ENCODE data around the gene KCNQ1.

DNA sequence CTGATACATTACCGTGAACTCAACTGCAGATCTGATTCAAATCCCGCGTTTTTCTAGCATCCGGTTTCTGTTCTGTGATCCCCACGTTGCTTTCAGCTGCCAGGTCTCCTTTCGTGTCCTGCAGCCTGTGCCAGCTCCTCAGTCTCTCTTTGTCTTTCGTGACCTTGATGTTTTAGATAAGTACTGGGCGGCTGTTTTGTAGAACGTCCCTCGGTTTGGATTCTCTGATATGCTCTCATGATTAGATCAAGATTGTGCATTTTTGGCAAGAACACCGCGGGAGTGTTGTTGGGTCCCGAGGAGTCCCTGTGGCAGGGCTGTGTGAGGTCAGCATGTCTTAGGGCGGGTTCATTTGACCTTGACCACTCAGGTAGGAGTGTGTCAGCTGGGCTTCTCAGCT lies 38.6 kb downstream of the KCNQ1 start:
- no peak for TF ChIP-seq POLR2A (IDR thresholded peaks at IDR 0.05)
- TF ChIP-seq, protein P1, sequence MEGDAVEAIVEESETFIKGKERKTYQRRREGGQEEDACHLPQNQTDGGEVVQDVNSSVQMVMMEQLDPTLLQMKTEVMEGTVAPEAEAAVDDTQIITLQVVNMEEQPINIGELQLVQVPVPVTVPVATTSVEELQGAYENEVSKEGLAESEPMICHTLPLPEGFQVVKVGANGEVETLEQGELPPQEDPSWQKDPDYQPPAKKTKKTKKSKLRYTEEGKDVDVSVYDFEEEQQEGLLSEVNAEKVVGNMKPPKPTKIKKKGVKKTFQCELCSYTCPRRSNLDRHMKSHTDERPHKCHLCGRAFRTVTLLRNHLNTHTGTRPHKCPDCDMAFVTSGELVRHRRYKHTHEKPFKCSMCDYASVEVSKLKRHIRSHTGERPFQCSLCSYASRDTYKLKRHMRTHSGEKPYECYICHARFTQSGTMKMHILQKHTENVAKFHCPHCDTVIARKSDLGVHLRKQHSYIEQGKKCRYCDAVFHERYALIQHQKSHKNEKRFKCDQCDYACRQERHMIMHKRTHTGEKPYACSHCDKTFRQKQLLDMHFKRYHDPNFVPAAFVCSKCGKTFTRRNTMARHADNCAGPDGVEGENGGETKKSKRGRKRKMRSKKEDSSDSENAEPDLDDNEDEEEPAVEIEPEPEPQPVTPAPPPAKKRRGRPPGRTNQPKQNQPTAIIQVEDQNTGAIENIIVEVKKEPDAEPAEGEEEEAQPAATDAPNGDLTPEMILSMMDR (IDR thresholded peaks at IDR 0.05): no peak

All from lower leg skin (tissue), 3 donors.